IMR-90 (cell line): ENCODE measurements around the gene ABHD2. TPM values are rescaled to one million over a fixed set of nuclear protein-coding genes. Genes with fewer than 3 reads are reported as not detected.

Experiments used
- ATAC-seq: fragments of 200-7000 bp; cut with Tn5 transposase; 2 replicates; pipeline ENCODE4 v1.9.1; 2020; ENCODE audit warnings: low read depth, mild to moderate bottlenecking, moderate library complexity
- BruUV-seq: library from RNA; stranded (reverse); fragments of 400-500 nt; replicated peaks from 2 replicates; lab custom pipeline; 2021; lab: Mats Ljungman, UMichigan
- CTCF ChIA-PET: fragments of 300-600 bp; formaldehyde crosslinking; extraction: SDS; loops from one replicate; lab custom pipeline; 2021; ENCODE audit warnings: antibody characterized with exemption; lab: Yijun Ruan, JAX
- POLR2A ChIA-PET: fragments of 300-600 bp; sonication (Branson Sonifier 250); formaldehyde crosslinking; loops from one replicate; lab custom pipeline; 2022; ENCODE audit warnings: antibody characterized with exemption; ENCODE audit not compliant: unreplicated experiment; lab: Charles Lee
- DNase-seq: peaks from one replicate; pipeline ENCODE4 v3.0.0; 2013
- H2AFZ ChIP-seq: replicated peaks from 2 replicates; pipeline ENCODE3; 2013; ENCODE audit warnings: low read length, mild to moderate bottlenecking; ENCODE audit not compliant: poor library complexity
- H2AK5ac ChIP-seq: 2 replicates; pipeline ENCODE4 v1.6.1; 2013; ENCODE audit warnings: low read depth, low read length, inconsistent platforms
- H2AK9ac ChIP-seq: replicated peaks from 2 replicates; pipeline ENCODE3; 2013; ENCODE audit warnings: mild to moderate bottlenecking, low read depth, low read length, moderate library complexity; ENCODE audit not compliant: poor library complexity
- H2BK120ac ChIP-seq: 2 replicates; pipeline ENCODE4 v1.6.1; 2013; ENCODE audit warnings: low read depth, low read length, inconsistent platforms
- H2BK15ac ChIP-seq: 3 replicates; pipeline ENCODE4 v1.6.1; 2013; ENCODE audit warnings: low read depth, low read length, inconsistent platforms
- H2BK20ac ChIP-seq: 2 replicates; pipeline ENCODE4 v1.6.1; 2013; ENCODE audit warnings: low read depth, mild to moderate bottlenecking, inconsistent platforms, low read length, moderate library complexity
- H2BK5ac ChIP-seq: 2 replicates; pipeline ENCODE4 v1.6.1; 2013; ENCODE audit warnings: mild to moderate bottlenecking, low read depth, low read length, inconsistent platforms; ENCODE audit not compliant: poor library complexity, severe bottlenecking
- H3K14ac ChIP-seq: replicated peaks from 2 replicates; pipeline ENCODE4 v1.6.1; 2013; ENCODE audit warnings: low read depth, low read length, inconsistent platforms
- H3K18ac ChIP-seq: 2 replicates; pipeline ENCODE4 v1.6.1; 2013; ENCODE audit warnings: low read depth, low read length, control low read depth
- H3K23ac ChIP-seq: 2 replicates; pipeline ENCODE4 v1.6.1; 2013; ENCODE audit warnings: low read depth, low read length, inconsistent platforms
- H3K27ac ChIP-seq: 2 replicates; pipeline ENCODE4 v1.5.1; 2013; ENCODE audit warnings: mild to moderate bottlenecking, control low read depth, low read length; ENCODE audit not compliant: insufficient read depth
- H3K27me3 ChIP-seq: 2 replicates; pipeline ENCODE4 v1.6.1; 2013; ENCODE audit warnings: low read length; ENCODE audit not compliant: control insufficient read depth, insufficient read depth
- H3K36me3 ChIP-seq: 2 replicates; pipeline ENCODE4 v1.6.1; 2013; ENCODE audit warnings: low read length, mixed read lengths; ENCODE audit not compliant: control insufficient read depth, insufficient read depth
- H3K4ac ChIP-seq: 2 replicates; pipeline ENCODE4 v1.6.1; 2013; ENCODE audit warnings: low read depth, low read length, inconsistent platforms
- H3K4me1 ChIP-seq: 2 replicates; pipeline ENCODE4 v1.6.1; 2013; ENCODE audit warnings: low read length, mixed read lengths; ENCODE audit not compliant: control insufficient read depth, insufficient read depth
- H3K4me2 ChIP-seq: 2 replicates; pipeline ENCODE4 v1.6.1; 2013; ENCODE audit warnings: low read depth, mild to moderate bottlenecking, control low read depth, low read length, moderate library complexity
- H3K4me3 ChIP-seq: 2 replicates; pipeline ENCODE4 v1.5.1; 2013; ENCODE audit warnings: low read depth, mild to moderate bottlenecking, control low read depth, low read length, moderate library complexity; ENCODE audit not compliant: insufficient read depth
- H3K56ac ChIP-seq: 2 replicates; pipeline ENCODE4 v1.6.1; 2013; ENCODE audit warnings: low read length, inconsistent platforms; ENCODE audit not compliant: insufficient read depth; ENCODE audit errors: extremely low read depth
- H3K79me1 ChIP-seq, 2 experiments: 2 replicates each; pipeline ENCODE4 v1.6.1; 2013; ENCODE audit warnings: low read length in 2 of 2, inconsistent platforms in 1 of 2, low read depth in 1 of 2
- H3K9ac ChIP-seq: 2 replicates; pipeline ENCODE4 v1.6.1; 2013; ENCODE audit warnings: low read depth, low read length, control low read depth
- H3K9me1 ChIP-seq: 2 replicates; pipeline ENCODE4 v1.6.1; 2013; ENCODE audit warnings: low read length, inconsistent platforms; ENCODE audit not compliant: insufficient read depth
- H3K9me3 ChIP-seq: 2 replicates; pipeline ENCODE4 v1.6.1; 2013; ENCODE audit warnings: low read length; ENCODE audit not compliant: control insufficient read depth, insufficient read depth
- H4K20me1 ChIP-seq: 2 replicates; pipeline ENCODE4 v1.6.1; 2013; ENCODE audit warnings: low read length, inconsistent platforms; ENCODE audit not compliant: insufficient read depth
- H4K5ac ChIP-seq: 2 replicates; pipeline ENCODE4 v1.6.1; 2013; ENCODE audit warnings: mild to moderate bottlenecking, low read depth, low read length, control low read depth
- H4K8ac ChIP-seq, 2 experiments: 2 replicates each; pipeline ENCODE4 v1.6.1; 2013; ENCODE audit warnings: low read depth in 2 of 2, low read length in 2 of 2, control low read depth in 1 of 2, inconsistent platforms in 1 of 2
- H4K91ac ChIP-seq: 2 replicates; pipeline ENCODE4 v1.6.1; 2013; ENCODE audit warnings: low read depth, low read length, inconsistent platforms; ENCODE audit not compliant: insufficient read depth
- MAZ ChIP-seq: IDR thresholded peaks from 2 replicates; pipeline ENCODE4 v1.6.1; 2012; ENCODE audit warnings: low read depth, mild to moderate bottlenecking, low read length, improper control_type of control experiment, moderate library complexity, borderline replicate concordance
- NFE2L2 ChIP-seq: fragments of 150-350 bp; IDR thresholded peaks from 2 replicates; pipeline ENCODE4 v1.6.1; 2016; ENCODE audit warnings: low read depth, mild to moderate bottlenecking, low read length
- SMC3 ChIP-seq: fragments of 150-350 bp; IDR thresholded peaks from 2 replicates; pipeline ENCODE4 v1.6.1; 2016; ENCODE audit warnings: low read depth, mild to moderate bottlenecking, antibody characterized with exemption, low read length, moderate library complexity
- WGBS, 2 experiments: methylation state at CpG; one replicate each; pipeline versions ENCODE4 v1.1.5 to v1.1.7; 2013; ENCODE audit warnings: missing lambda C conversion rate in 2 of 2; ENCODE audit not compliant: insufficient read length in 1 of 2; ENCODE audit errors: extremely low coverage in 2 of 2; 5-methylcytosine and 5-hydroxymethylcytosine counted together
- dilution Hi-C: fragments of 300-500 bp; cut with HindIII; formaldehyde crosslinking; loops from one replicate; pipeline ENCODE4 v1.14.3; 2018; ENCODE audit warnings: low sequenced_read_pairs; ENCODE audit not compliant: unreplicated experiment
- in situ Hi-C: fragments of 300-500 bp; cut with MboI; formaldehyde crosslinking; loops from 3 replicates; pipeline ENCODE4 v1.14.3; 2019; ENCODE audit warnings: low sequenced_read_pairs, inconsistent platforms, mixed read lengths
- intact Hi-C: fragments of 100-400 bp; cut with micrococcal nuclease; formaldehyde crosslinking; loops from 2 replicates; pipeline ENCODE4 v1.10.0; 2022
- polyA plus RNA-seq, 3 experiments: library from polyadenylated mRNA; depleted of rRNA; stranded (reverse); fragments of >200 nt; gene quantifications; 2 replicates each; pipeline ENCODE4 v1.2.3, GENCODE V29; 2012; ENCODE audit warnings: low replicate concordance in 1 of 3
- total RNA-seq: library from RNA; depleted of rRNA; stranded (reverse); fragments of >200 nt; gene quantifications from 2 replicates; pipeline ENCODE4 v1.2.3, GENCODE V29; 2012

Gene ABHD2
- total and polyA plus RNA-seq, 2 of the 4 experiments (the other 2 are of a cell fraction): 31.2 to 62.9 TPM

- Histone ChIP-seq H2AFZ (no peak overlapping the region), H2BK15ac (no peak overlapping the region), H3K9me3 (no peaks in the 10 kb centered on the region), H2AK5ac (peak overlapping the region; percentile 63; the same call in 1 of the 2 replicates), H2BK5ac (no peak overlapping the region), H3K18ac (no peak overlapping the region), H3K4ac (0 out of 2 replicates have a peak overlapping the region, but pooled peaks have one; percentile 30), H3K23ac (no peak overlapping the region), H4K20me1 (no peaks in the 10 kb centered on the region), H4K5ac (no peak overlapping the region), H3K79me1 (peaks cover 18 to 57% of the 10 kb centered on the region in 2 experiments), H4K91ac (no peak overlapping the region), H2BK120ac (no peak overlapping the region), H3K9ac (no peak overlapping the region), H2BK20ac (no peak overlapping the region), H3K56ac (no peak overlapping the region), H3K27me3 (no peaks in the 10 kb centered on the region), H3K9me1 (peaks cover 20% of the 10 kb centered on the region), H3K14ac (no peak overlapping the region), H3K4me1 (peaks cover 7% of the 10 kb centered on the region), H4K8ac (no peak overlapping the region), H2AK9ac (peak overlapping the region; percentile 66), H3K4me2 (no peak overlapping the region), H3K4me3 (no peak overlapping the region), H3K36me3 (peaks cover 17% of the 10 kb centered on the region), H3K27ac (no peak overlapping the region)
- no peak for ATAC-seq
- TF ChIP-seq NFE2L2: no peak
- no peak for TF ChIP-seq MAZ
- TF ChIP-seq SMC3: no peak
- no TSS peak for BruUV-seq
- 100% methylated on average over 1 of the region's 4 CpGs; no CpG with 5 or more reads in 1 of the 2 experiments for WGBS, 2 experiments
- ChIA-PET CTCF (interaction anchor here (1.9 kb wide), 1 partner anchor 15 kb away, joined by 5 read pairs; no protein-coding TSS in a partner anchor), POLR2A (interaction anchor here (0.7 kb wide), 1 partner anchor 20 kb away, joined by 7 read pairs; no protein-coding TSS in a partner anchor)
- in situ Hi-C loops (no loop called here), dilution Hi-C loops (no loop called here), intact Hi-C loops (loop anchor here (5.0 kb wide), 1 partner anchor 40 kb away; no protein-coding TSS in a partner anchor)
- DNase-seq: no peak
Measured at GRCh38 chr15:89122505-89123180, 34.4 kb downstream of the ABHD2 start.
